ENCODE results near the gene MFSD1. TPM values are rescaled to one million over a fixed set of nuclear protein-coding genes. Genes with fewer than 3 reads are reported as not detected.
A peak's percentile ranks its signal among the peaks of the same experiment; 100 is the strongest.

MFSD1 gene
- total and polyA plus RNA-seq, 8 donors = 22.3 to 187 (median 29.3) TPM

- WGBS, 5 donors = 75 to 85% (median 82%) methylated on average over 10 of the region's 10 CpGs
- TF ChIP-seq POLR2A (IDR thresholded peaks at IDR 0.05) = no peak
- no peak for TF ChIP-seq CTCF (IDR thresholded peaks at IDR 0.05)
- TF ChIP-seq POLR2AphosphoS5 (IDR thresholded peaks at IDR 0.05) = peak in 1 of 3 donors; percentile 27
- intact Hi-C loops (cut with DNase I; ENCODE audit: low total_unique reads) = no loop called here
- no peak overlapping the region for H3K4me3 ChIP-seq
- no peaks in the 10 kb centered on the region for H3K9me3 ChIP-seq
- H3K27ac ChIP-seq = peak overlapping the region in 4 of 5 donors; percentile 36 to 70 (median 62)
- DNase-seq = no peak
- H3K36me3 ChIP-seq = no peaks in the 10 kb centered on the region
- peaks cover 10 to 49% (median 27%) of the 10 kb centered on the region in 4 donors for H3K4me1 ChIP-seq
- H3K27me3 ChIP-seq = no peaks in the 10 kb centered on the region
These were observed 31.7 kb upstream of the MFSD1 start for GRCh38 chr3:158769952-158770740.

GRCh38 chr3:158770741-158771350, 31.0 kb upstream of the MFSD1 start:
- peak overlapping the region in 3 of 5 donors; percentile 55 to 70 (median 68) for H3K27ac ChIP-seq
- no peaks in the 10 kb centered on the region for H3K27me3 ChIP-seq
- TF ChIP-seq POLR2A (IDR thresholded peaks at IDR 0.05) (no peak), EP300 (IDR thresholded peaks at IDR 0.05) (no peak)
- 91 to 94% (median 93%) methylated on average over 4 of the region's 4 CpGs for WGBS, 5 donors
- H3K36me3 ChIP-seq = no peaks in the 10 kb centered on the region
- intact Hi-C loops (cut with DNase I; ENCODE audit: low total_unique reads) = no loop called here
- no peak overlapping the region for H3K4me3 ChIP-seq
- H3K4me1 ChIP-seq = peaks cover 10 to 49% (median 27%) of the 10 kb centered on the region in 4 donors
- no peak for DNase-seq
- no peaks in the 10 kb centered on the region for H3K9me3 ChIP-seq

DNA sequence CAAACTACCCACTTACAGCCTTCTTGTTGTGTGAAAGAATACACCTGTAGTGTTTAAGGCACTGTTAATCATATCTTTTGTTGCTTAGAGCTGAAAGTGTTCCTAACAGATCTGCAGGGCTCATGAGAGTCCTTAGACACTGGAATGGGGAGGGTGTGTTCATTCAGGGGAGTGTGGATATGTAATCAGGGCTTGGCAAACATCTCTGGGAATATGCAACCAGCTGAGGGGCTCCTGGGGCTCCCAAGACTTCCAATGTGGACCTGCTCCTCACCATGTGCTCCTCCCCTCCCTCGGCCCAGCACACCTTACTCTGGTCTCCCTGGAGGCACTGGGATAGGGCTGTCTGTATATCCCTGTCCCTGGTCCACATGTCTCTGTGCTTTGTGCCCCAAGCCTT, 30.3 kb upstream of the MFSD1 start:
- intact Hi-C loops (cut with DNase I; ENCODE audit: low total_unique reads) = no loop called here
- Histone ChIP-seq H3K9me3 (no peaks in the 10 kb centered on the region), H3K4me1 (peaks cover 10 to 46% (median 27%) of the 10 kb centered on the region in 4 donors), H3K27ac (peak overlapping the region in 2 of 5 donors; percentile 68 to 70), H3K36me3 (no peaks in the 10 kb centered on the region), H3K27me3 (no peaks in the 10 kb centered on the region), H3K4me3 (no peak overlapping the region)
- no peak for TF ChIP-seq CTCF (IDR thresholded peaks at IDR 0.05)
- no peak for TF ChIP-seq POLR2A (IDR thresholded peaks at IDR 0.05)
- no peak for TF ChIP-seq POLR2AphosphoS5 (IDR thresholded peaks at IDR 0.05)
- TF ChIP-seq EP300 (IDR thresholded peaks at IDR 0.05) = no peak
- 71 to 100% (median 86%) methylated on average over 1 of the region's 1 CpG for WGBS, 5 donors
- DNase-seq = no peak

DNA sequence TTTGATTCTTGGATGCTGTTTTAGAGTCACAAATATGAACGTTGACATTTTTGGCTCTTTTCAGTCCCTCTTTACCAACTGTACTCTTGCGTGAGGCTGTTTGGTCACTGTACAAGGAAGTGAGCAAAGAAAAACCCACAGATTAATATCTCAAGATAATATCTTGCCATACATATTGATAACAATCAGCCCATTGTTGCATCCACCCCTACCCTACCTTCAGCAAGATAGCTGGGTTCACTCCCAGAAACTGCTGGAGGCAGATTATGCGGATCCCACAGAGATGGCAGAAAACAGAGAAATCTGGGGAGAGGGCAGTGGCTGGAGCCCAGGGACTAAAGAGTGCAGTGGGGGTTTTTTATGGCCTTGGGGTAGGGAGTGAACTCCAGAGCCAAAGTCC, 29.9 kb upstream of the MFSD1 start:
- TF ChIP-seq EP300 (IDR thresholded peaks at IDR 0.05) = no peak
- no peak for TF ChIP-seq POLR2A (IDR thresholded peaks at IDR 0.05)
- no peak for TF ChIP-seq POLR2AphosphoS5 (IDR thresholded peaks at IDR 0.05)
- TF ChIP-seq CTCF (IDR thresholded peaks at IDR 0.05) = no peak
- peaks cover 10 to 46% (median 27%) of the 10 kb centered on the region in 4 donors for H3K4me1 ChIP-seq

More for the DNA sequence above, 29.9 kb upstream of the MFSD1 start:
- no peaks in the 10 kb centered on the region for H3K36me3 ChIP-seq
- peak overlapping the region in 1 of 5 donors; percentile 31 for H3K27ac ChIP-seq
- H3K9me3 ChIP-seq = no peaks in the 10 kb centered on the region
- no peak for DNase-seq
- 61 to 78% (median 61%) methylated on average over 3 of the region's 3 CpGs for WGBS, 5 donors
- no peak overlapping the region for H3K4me3 ChIP-seq
- intact Hi-C loops (cut with DNase I; ENCODE audit: low total_unique reads) = no loop called here
- H3K27me3 ChIP-seq = no peaks in the 10 kb centered on the region
